GM18858 (cell line): Measurements from ENCODE around the gene DMD.

Experiments
- ATAC-seq: cut with Tn5 transposase; IDR thresholded peaks from one replicate; pipeline ENCODE4 v1.9.1; 2021; ENCODE audit not compliant: unreplicated experiment

DMD gene

DNA sequence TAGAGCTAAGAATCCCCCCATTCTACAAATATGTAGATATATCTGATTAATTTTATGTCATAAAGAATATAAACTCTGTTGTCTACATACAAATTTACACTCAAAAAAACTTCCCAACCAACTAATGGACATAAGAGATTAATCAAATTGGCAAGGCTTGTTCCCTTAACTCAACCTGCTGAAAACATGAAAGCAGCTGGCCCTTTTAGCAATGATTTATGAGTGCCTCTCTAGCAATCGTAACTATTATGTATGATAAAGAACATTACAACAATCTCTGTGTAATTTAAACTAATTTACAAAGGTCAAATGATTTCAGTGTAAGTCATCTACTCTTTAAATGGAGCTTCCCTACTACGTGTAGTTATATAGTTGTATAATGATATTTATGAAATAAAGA, 2056.4 kb downstream of the DMD start:
- no peak for ATAC-seq

- ATAC-seq = no peak
Measured at GRCh38 chrX:31153475-31154047, 2057.8 kb downstream of the DMD start.

GRCh38 chrX:31147175-31147574, 2064.2 kb downstream of the DMD start:
- ATAC-seq = no peak

- ATAC-seq = no peak
Measured at GRCh38 chrX:31139961-31140360, 2071.4 kb downstream of the DMD start.

GRCh38 chrX:31138124-31138523, 2073.2 kb downstream of the DMD start:
- no peak for ATAC-seq

- ATAC-seq = peak; percentile 92
Measured at GRCh38 chrX:31136144-31136611, 2075.2 kb downstream of the DMD start.

GRCh38 chrX:31132821-31133241, 2078.5 kb downstream of the DMD start:
- no peak for ATAC-seq

- ATAC-seq = no peak
Measured at GRCh38 chrX:31130457-31131220, 2080.7 kb downstream of the DMD start.

DNA sequence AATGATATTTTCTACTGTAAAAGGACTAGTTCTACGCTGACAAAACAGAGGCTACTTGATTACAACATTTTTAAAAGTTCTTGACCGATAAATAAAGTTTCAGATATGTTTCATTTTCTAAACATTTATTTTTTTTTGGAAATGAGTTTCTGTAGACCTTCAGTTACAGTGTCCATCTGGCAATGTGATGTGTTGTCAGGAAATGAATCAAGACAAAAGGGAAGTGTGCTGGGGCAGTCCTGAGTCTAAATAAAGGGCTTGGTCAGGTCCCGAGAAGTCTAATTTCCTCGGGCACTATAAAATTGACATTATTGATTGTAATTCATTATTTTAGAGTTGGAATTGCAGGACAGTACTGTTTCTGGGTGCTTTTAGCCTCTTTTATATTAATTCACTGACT, 2082.5 kb downstream of the DMD start:
- no peak for ATAC-seq

- no peak for ATAC-seq
Measured at GRCh38 chrX:31127716-31128115, 2083.6 kb downstream of the DMD start.

DNA sequence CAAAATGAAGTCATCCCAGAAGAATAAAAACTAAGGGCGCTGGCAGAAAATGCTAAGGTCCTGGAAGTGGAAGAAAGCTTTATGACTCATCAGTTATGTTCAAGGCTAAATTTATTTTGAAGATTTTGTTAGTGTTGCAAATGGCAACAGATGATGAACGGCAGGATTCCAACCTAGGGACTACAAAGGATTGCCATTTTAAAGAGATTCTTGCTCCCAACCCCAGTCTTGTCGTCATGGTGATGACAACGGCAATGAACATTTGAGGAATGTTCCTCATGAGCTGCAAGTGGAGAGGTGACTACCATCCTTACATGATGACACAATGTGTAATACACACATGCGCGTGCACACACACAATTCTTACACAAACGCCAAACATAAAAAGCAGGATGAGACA, 2085.1 kb downstream of the DMD start:
- no peak for ATAC-seq

- ATAC-seq = no peak
Measured at GRCh38 chrX:31124536-31124935, 2086.8 kb downstream of the DMD start.

GRCh38 chrX:31123335-31123734, 2088.0 kb downstream of the DMD start:
- ATAC-seq = no peak

DNA sequence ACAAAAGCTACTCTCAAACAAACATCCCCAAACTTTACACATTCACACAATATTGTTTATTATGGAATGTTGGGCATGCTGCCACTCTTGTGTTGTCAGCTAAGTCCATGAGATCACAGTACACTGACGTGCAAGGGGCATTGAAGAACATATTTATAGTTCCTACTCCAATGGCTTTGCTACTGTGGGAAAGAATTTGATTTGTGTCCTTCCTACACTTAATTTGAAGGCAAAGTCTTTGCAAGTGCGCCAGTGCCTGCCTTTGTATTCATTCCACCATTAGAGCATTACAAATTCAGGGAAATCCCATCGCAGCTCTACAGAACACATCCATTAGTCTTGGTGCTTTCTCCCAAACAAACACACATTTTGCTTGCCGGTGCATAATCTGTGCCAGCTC, 2094.1 kb downstream of the DMD start:
- ATAC-seq = no peak

DNA sequence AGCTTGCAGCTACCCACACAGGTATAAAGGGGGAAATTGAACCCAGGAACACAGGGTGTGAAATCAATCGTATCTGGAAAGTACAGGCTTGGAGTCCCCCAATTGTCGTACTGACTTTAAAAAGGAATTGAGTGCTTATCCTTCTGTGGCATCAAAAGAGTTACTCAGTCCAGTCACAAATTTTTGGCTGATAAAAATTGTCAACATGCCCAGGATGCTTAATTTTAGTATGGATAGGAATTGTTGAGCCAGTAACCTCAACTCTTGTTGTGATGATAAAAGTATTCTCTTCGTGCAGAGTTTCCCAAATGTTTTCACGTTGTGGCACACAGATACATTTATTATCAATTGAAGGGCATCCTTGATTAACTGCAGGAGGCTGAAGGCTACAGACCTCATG, 2096.0 kb downstream of the DMD start:
- ATAC-seq = no peak

- no peak for ATAC-seq
Measured at GRCh38 chrX:31114858-31115257, 2096.5 kb downstream of the DMD start.

- no peak for ATAC-seq
Measured at GRCh38 chrX:31112226-31112999, 2098.9 kb downstream of the DMD start.

DNA sequence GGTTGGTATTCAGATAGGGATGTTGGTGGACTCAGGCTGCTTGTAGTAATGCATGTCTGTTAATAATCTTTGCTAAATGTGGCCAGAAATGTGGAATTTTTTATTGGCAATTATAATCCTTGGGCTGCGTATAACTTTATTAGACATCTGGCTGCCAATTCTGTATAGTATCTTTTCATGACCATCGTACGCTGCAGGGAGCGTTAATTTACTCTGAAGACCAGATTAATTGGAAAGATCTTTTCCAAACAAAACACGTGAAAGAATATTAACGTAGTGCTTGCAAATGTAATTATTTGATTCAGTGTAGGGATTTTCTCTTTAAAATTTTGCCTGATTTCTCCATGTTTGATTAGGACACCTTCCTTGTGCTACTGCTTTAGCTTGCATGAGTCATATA, 2100.7 kb downstream of the DMD start:
- ATAC-seq = no peak

DNA sequence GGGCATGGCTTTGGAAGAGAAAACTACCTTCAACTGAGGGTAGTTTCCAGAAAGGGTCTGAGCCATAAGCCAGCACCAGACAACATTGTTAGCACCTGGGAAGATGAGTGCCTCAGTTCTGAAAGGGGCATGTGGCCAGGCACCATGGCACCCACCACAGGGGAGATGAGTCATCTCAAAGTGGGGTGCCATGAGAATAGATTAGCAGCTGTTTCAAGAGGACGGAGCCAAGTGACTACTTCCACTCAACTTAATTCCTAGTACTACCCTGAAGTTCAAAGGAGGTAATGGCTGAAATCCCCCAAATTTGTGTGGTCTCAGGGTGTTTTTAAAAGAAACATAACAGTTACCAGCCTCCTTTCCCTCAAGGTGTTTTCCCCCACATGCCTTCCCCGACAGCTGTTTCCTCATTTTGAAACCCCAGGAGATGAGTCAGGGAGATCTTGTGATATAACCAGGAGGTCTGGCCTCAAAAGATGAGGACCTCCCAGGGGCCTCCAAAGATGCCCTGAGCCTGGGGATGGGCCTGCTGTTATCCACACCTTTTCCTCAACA, 2111.7 kb downstream of the DMD start:
- peak; percentile 88 for ATAC-seq

GRCh38 chrX:31098079-31098478, 2113.3 kb downstream of the DMD start:
- ATAC-seq = no peak

DNA sequence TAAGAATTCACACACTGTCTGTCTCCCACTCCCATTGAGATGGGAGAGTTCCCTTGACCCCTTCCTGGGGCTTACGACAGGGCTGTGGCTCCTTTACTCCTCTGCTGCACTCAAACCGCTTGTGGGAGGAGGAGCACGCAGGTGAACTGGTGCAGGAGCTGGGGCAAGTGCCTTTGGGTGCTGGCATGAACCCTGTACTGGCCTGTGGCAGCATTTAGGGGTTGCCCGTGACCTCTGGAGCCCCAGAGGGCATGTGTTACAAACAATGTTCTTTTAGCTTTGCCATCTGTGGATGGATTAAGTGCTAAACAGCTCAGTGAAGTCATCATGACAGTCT, 2117.7 kb downstream of the DMD start:
- ATAC-seq = no peak
